GM12874 (cell line): ENCODE results near the gene FXR2.

ENCODE experiments used
- CTCF ChIP-seq: IDR thresholded peaks from 2 replicates; pipeline ENCODE4 v1.5.1; 2011; ENCODE audit warnings: low read depth, mild to moderate bottlenecking, control low read depth, low read length, moderate library complexity; ENCODE audit not compliant: insufficient read depth

Gene FXR2

DNA sequence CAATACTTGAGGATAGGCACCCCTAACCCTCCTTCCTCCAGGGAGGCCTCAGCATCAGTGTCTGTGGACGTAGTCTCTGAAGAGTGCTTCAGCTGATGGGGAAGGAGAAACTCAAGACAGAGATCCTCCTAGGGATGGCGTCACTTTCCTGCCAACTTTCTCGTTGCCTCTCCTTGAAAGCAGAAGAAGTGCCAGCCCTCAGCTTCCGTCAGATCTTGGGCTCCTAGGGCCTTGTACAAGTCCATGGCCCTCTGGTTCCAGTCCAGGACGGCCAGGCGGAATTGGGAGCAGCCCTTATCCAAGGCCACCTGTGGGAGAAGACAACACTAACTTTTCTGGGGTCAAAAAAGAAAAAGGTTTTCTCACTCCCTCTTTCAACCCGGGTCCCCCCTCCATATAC is 11.6 kb upstream of the FXR2 start:
- TF ChIP-seq CTCF: no peak

DNA sequence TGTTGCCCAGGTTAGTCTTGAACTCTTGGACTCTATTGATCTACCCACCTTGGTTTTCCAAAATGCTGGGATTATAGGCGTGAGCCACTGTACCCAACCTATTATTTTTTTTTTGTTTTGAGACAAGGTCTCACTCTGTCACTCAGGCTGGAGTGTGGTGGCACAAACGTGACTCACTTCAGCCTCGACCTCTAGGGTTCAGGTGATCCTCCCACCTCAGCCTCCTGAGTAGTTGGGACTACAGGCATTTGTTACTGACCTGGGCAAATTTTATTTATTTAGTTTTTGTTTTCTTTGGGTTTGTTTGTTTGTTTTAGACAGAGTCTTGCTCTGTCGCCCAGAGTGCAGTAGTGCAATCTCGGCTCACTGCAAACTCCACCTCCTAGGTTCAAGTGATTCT is 9.0 kb upstream of the FXR2 start:
- TF ChIP-seq CTCF: no peak

DNA sequence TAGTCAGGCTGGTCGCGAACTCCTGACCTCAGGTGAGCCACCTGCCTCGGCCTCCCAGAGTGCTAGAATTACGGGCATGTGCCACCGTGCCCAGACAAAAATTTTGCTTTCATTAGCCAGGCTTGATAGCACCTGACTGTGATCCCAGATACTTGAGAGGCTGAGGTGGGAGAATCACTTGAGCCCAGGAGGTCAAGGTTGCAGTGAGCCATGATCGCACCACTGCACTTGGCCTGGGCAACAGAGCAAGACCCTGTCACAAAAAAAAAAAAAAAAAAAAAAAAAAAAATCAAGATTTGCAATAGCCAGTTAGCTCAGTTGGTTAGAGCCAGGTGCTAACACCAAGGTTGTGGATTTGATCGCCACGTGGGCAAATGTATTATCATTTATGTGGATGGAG is 6.1 kb upstream of the FXR2 start:
- no peak for TF ChIP-seq CTCF

DNA sequence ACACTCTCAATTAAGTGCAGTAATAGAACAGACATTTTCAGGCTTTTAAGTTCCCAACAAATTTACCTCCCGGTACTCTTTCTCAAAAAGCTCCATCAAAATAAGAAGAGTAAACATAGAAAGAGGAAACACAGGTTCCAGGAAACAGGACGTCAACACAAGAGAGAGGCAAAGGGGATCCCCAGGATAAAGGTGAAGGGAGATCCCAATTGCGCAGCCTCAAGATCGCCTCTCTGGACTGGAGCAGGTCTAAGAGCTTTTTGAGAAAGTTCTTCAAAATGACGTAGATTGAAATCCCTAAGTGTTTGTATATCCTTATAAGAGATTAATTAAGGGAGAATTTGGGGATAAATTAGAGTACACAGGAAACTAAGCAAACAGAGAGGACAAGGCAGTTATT is 3.9 kb upstream of the FXR2 start:
- no peak for TF ChIP-seq CTCF

- no peak for TF ChIP-seq CTCF
Measured at GRCh38 chr17:7615265-7615747, 609 bp upstream of the FXR2 start.

- no peak for TF ChIP-seq CTCF
Measured at GRCh38 chr17:7613769-7614424, 800 bp downstream of the FXR2 start.

- TF ChIP-seq CTCF: no peak
Measured at GRCh38 chr17:7612294-7612640, 2.4 kb downstream of the FXR2 start.
